DMS153 treated with DMSO at 0.1 percent for 48 hours (cell line): ENCODE results near the gene LDLRAD1.
"Not testable (repeated sequence)": the region's sequence is repeated elsewhere in the genome, so short reads cannot be mapped to it uniquely, and the experiment has no call there.

Experiments
- DNase-seq: peaks from one replicate; lab custom pipeline; 2025; ENCODE audit not compliant: unreplicated experiment; lab: John Stamatoyannopoulos, UW

The LDLRAD1 gene

GRCh38 chr1:54017979-54018378 lies at the start of gene LDLRAD1:
TSS of gene LDLRAD1 (minus strand) at chr1:54018186. CDS start at chr1:54018112, 74 bp downstream.
- no peak for DNase-seq

GRCh38 chr1:54064299-54064698 lies 46.3 kb upstream of the LDLRAD1 start:
- no peak for DNase-seq

- DNase-seq, result no peak
Measured at GRCh38 chr1:54054438-54054749, 36.4 kb upstream of the LDLRAD1 start.

- no peak for DNase-seq
Measured at GRCh38 chr1:54053745-54054437, 35.9 kb upstream of the LDLRAD1 start.

GRCh38 chr1:54052934-54053744 lies 35.2 kb upstream of the LDLRAD1 start, which contains the start of the genes TCEANC2 and TMEM59:
TSS of gene TCEANC2 (plus strand) at chr1:54053608. CDS start at chr1:54054423, 815 bp downstream.
TSS of gene TMEM59 (minus strand) at chr1:54053204. CDS start at chr1:54053188, 16 bp downstream.
- peak; percentile 95 for DNase-seq

- no peak for DNase-seq
Measured at GRCh38 chr1:54052431-54052933, 34.5 kb upstream of the LDLRAD1 start.

GRCh38 chr1:54051933-54052430 lies 34.0 kb upstream of the LDLRAD1 start:
- DNase-seq, result no peak

- DNase-seq, result not testable (repeated sequence)
Measured at GRCh38 chr1:54050435-54050834, 32.4 kb upstream of the LDLRAD1 start.

GRCh38 chr1:54047384-54048305 lies 29.7 kb upstream of the LDLRAD1 start:
- no peak for DNase-seq

GRCh38 chr1:54046671-54047383 lies 28.8 kb upstream of the LDLRAD1 start:
- DNase-seq, result no peak

- DNase-seq, result no peak
Measured at GRCh38 chr1:54045496-54045895, 27.5 kb upstream of the LDLRAD1 start.

GRCh38 chr1:54041806-54042205 lies 23.8 kb upstream of the LDLRAD1 start:
- DNase-seq, result no peak

- no peak for DNase-seq
Measured at GRCh38 chr1:54037476-54037875, 19.5 kb upstream of the LDLRAD1 start.

GRCh38 chr1:54028306-54029251 lies 10.6 kb upstream of the LDLRAD1 start:
- DNase-seq, result no peak

GRCh38 chr1:54027848-54028247 lies 9.9 kb upstream of the LDLRAD1 start:
- no peak for DNase-seq

GRCh38 chr1:54024811-54025210 lies 6.8 kb upstream of the LDLRAD1 start:
- not testable (repeated sequence) for DNase-seq

- DNase-seq, result no peak
Measured at GRCh38 chr1:54024358-54024757, 6.4 kb upstream of the LDLRAD1 start.

GRCh38 chr1:54019562-54020176 lies 1.7 kb upstream of the LDLRAD1 start:
- DNase-seq, result not testable (repeated sequence)

- no peak for DNase-seq
Measured at GRCh38 chr1:54018635-54019034, 649 bp upstream of the LDLRAD1 start.
